Spleen (tissue), 11 donors: Measurements from ENCODE around the gene KRAS. TPM values are rescaled to one million over a fixed set of nuclear protein-coding genes. Genes with fewer than 3 reads are reported as not detected.

Source experiments
- DNase-seq: peaks from one replicate; pipeline ENCODE4 v3.0.0-alpha.2; 2020
- H3K27ac ChIP-seq, 8 donors: fragments of 200-600 bp; sonication (generic) in 7 of 8; 1 replicate in 4 of 8; 2 replicates in 4 of 8; pipeline versions ENCODE4 v1.5.0 to v1.8.0; 2016 to 2021; ENCODE audit warnings: inconsistent platforms in 4 of 8, mild to moderate bottlenecking in 4 of 8, moderate library complexity in 1 of 8
- H3K27me3 ChIP-seq, 7 donors: fragments of 200-600 bp; sonication (generic) in 6 of 7; replicated peaks in 1 of 7; 1 replicate in 4 of 7; 2 replicates in 3 of 7; pipeline versions ENCODE4 v1.5.0 to v1.8.0; 2016 to 2021; ENCODE audit warnings: inconsistent platforms in 3 of 7, mild to moderate bottlenecking in 1 of 7
- H3K36me3 ChIP-seq, 6 donors: fragments of 200-600 bp; sonication (generic) in 5 of 6; 1 replicate in 4 of 6; 2 replicates in 2 of 6; pipeline versions ENCODE4 v1.5.0 to v1.8.0; 2016 to 2021; ENCODE audit warnings: inconsistent platforms in 2 of 6
- H3K4me1 ChIP-seq, 6 donors: fragments of 200-600 bp; sonication (generic) in 5 of 6; 1 replicate in 3 of 6; 2 replicates in 3 of 6; pipeline versions ENCODE4 v1.5.0 to v1.8.0; 2016 to 2021; ENCODE audit warnings: inconsistent platforms in 3 of 6
- H3K4me3 ChIP-seq, 8 donors: fragments of 200-600 bp; sonication (generic) in 7 of 8; 1 replicate in 4 of 8; 2 replicates in 4 of 8; pipeline versions ENCODE4 v1.5.0 to v1.8.0; 2016 to 2021; ENCODE audit warnings: inconsistent platforms in 4 of 8, mild to moderate bottlenecking in 4 of 8, moderate library complexity in 2 of 8
- H3K9me3 ChIP-seq, 8 donors: fragments of 200-600 bp; sonication (generic) in 7 of 8; 1 replicate in 4 of 8; 2 replicates in 4 of 8; pipeline versions ENCODE4 v1.5.0 to v1.8.0; 2016 to 2021; ENCODE audit warnings: inconsistent platforms in 4 of 8
- POLR2A ChIP-seq, 3 donors: fragments of 450-650 bp; IDR thresholded peaks; one replicate each; pipeline ENCODE4 v1.5.1; 2017; ENCODE audit warnings: antibody characterized with exemption in 3 of 3, mild to moderate bottlenecking in 1 of 3
- POLR2AphosphoS5 ChIP-seq, 3 donors: sonication (generic); formaldehyde crosslinking; IDR thresholded peaks; one replicate each; pipeline ENCODE4 v1.5.1; 2017; ENCODE audit warnings: antibody characterized with exemption in 3 of 3
- WGBS, 5 donors: extraction: QIAGEN DNeasy Blood & Tissue Kit in 3 of 5; methylation state at CpG; one replicate each; pipeline versions ENCODE4 v1.1.5 to v1.1.7; 2013 to 2018; 5-methylcytosine and 5-hydroxymethylcytosine counted together
- intact Hi-C: fragments of 100-400 bp; cut with DNase I; formaldehyde crosslinking; loops from one replicate; pipeline ENCODE4 v1.15.0; 2023; ENCODE audit warnings: low total_unique reads
- polyA plus RNA-seq, 3 donors: library from polyadenylated mRNA; stranded (reverse); fragments of 200-250 nt; gene quantifications; one replicate each; pipeline ENCODE4 v1.2.1, GENCODE V29; 2013
- total RNA-seq, 7 donors: library from RNA; depleted of rRNA in 3 of 7; stranded (reverse); fragments of >200 nt in 3 of 7; fragmentation: NEBNext Ultra II Directional in 4 of 7; extraction: Animal tissue kit (Norgen Biotek cat#: 25700) in 4 of 7; gene quantifications; one replicate each; pipeline versions ENCODE4 v1.1.0 to v1.2.1, GENCODE V29; 2016 to 2021
- TF ChIP-seq, protein P1 (sequence below), 11 experiments: fragments of 200-600 bp in 7 of 11; fragments of 450-650 bp in 4 of 11; sonication (generic) in 4 of 11; IDR thresholded peaks in 8 of 11; conservative IDR thresholded peaks in 3 of 11; 1 replicate in 7 of 11; 2 replicates in 4 of 11; pipeline versions ENCODE4 v1.4.0 to v1.8.0; 2016 to 2021; ENCODE audit warnings: antibody characterized with exemption in 11 of 11, inconsistent platforms in 4 of 11, mild to moderate bottlenecking in 1 of 11
- donor health status: healthy with polysubstance abuse.
- donor health status: DM: no; HTN: no; CAD: no; lungs with moderate emphysema.
- donor health status: DM: no; HTN: no; CAD: no.
- donor health status: Bipolar disorder and iron deficiency.
- donor health status: healthy.
- donor health status: DM: no; HTN: no; CAD: no.
- donor health status: DM: yes; HTN: yes; CAD: no.

KRAS gene
- total and polyA plus RNA-seq, 10 donors = 5.6 to 30.3 (median 21.2) TPM

- 60 to 67% (median 65%) methylated on average over 2 of the region's 2 CpGs for WGBS, 5 donors
- DNase-seq = no peak
- Histone ChIP-seq H3K36me3 (no peaks in the 10 kb centered on the region), H3K4me3 (peak overlapping the region in 1 of 8 donors; percentile 19), H3K27ac (peak overlapping the region in 5 of 8 donors; percentile 12 to 50 (median 40)), H3K27me3 (no peaks in the 10 kb centered on the region), H3K9me3 (no peaks in the 10 kb centered on the region), H3K4me1 (peaks cover 0 to 32% (median 11%) of the 10 kb centered on the region in 6 donors)
- TF ChIP-seq, protein P1, sequence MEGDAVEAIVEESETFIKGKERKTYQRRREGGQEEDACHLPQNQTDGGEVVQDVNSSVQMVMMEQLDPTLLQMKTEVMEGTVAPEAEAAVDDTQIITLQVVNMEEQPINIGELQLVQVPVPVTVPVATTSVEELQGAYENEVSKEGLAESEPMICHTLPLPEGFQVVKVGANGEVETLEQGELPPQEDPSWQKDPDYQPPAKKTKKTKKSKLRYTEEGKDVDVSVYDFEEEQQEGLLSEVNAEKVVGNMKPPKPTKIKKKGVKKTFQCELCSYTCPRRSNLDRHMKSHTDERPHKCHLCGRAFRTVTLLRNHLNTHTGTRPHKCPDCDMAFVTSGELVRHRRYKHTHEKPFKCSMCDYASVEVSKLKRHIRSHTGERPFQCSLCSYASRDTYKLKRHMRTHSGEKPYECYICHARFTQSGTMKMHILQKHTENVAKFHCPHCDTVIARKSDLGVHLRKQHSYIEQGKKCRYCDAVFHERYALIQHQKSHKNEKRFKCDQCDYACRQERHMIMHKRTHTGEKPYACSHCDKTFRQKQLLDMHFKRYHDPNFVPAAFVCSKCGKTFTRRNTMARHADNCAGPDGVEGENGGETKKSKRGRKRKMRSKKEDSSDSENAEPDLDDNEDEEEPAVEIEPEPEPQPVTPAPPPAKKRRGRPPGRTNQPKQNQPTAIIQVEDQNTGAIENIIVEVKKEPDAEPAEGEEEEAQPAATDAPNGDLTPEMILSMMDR (IDR thresholded peaks at IDR 0.05 in 8 of 11, conservative IDR thresholded peaks at IDR 0.05 in 3 of 11) = peak; percentile 33 to 74 (median 66)
- TF ChIP-seq POLR2AphosphoS5 (IDR thresholded peaks at IDR 0.05) (no peak), POLR2A (IDR thresholded peaks at IDR 0.05) (no peak)
- intact Hi-C loops = no loop called here
These were observed 95.6 kb downstream of the KRAS start for GRCh38 chr12:25155022-25155576.

Other genes with a start within 250 kb of the KRAS start
- gene DNAI7, start 55.8 kb downstream of the KRAS start, total RNA-seq = under 1 TPM in 2 of 7 donors, not detected in 5; 0.17 to 0.28 TPM
- under 1 TPM in 2 of 3 donors, not detected in 1; 0.03 to 0.07 TPM for gene DNAI7, start 55.8 kb downstream of the KRAS start, polyA plus RNA-seq
- gene ETFRF1, start 55.7 kb downstream of the KRAS start, total RNA-seq = 10 to 100 TPM; 17.2 to 50.0 (median 22.6) TPM
- 10 to 100 TPM; 22.1 to 26.8 (median 25.2) TPM for gene ETFRF1, start 55.7 kb downstream of the KRAS start, polyA plus RNA-seq